GM12878 (cell line): ENCODE results near the gene EPHA8. TPM values are rescaled to one million over a fixed set of nuclear protein-coding genes. Genes with fewer than 3 reads are reported as not detected.

Experiments
- ATAC-seq: fragments of 200-7000 bp; cut with Tn5 transposase; 3 replicates; pipeline ENCODE4 v1.9.1; 2020; ENCODE audit warnings: mild to moderate bottlenecking, moderate library complexity
- BruUV-seq: library from RNA; stranded (reverse); fragments of 400-500 nt; replicated peaks from 2 replicates; lab custom pipeline; 2021; lab: Mats Ljungman, UMichigan
- CTCF ChIA-PET: fragments of 300-600 bp; sonication (Branson Sonifier 250); formaldehyde crosslinking; extraction: SDS; loops from one replicate; lab custom pipeline; 2021; ENCODE audit warnings: inconsistent platforms; lab: Yijun Ruan, JAX
- POLR2A ChIA-PET: fragments of 350-600 bp; formaldehyde crosslinking; extraction: SDS; loops from one replicate; lab custom pipeline; 2021; ENCODE audit warnings: inconsistent platforms; lab: Charles Lee
- RAD21 ChIA-PET: fragments of 300-600 bp; sonication (Branson Sonifier 250); formaldehyde crosslinking; loops from one replicate; lab custom pipeline; 2023; ENCODE audit warnings: antibody characterized with exemption; ENCODE audit not compliant: unreplicated experiment; lab: Charles Lee
- SMC1A ChIA-PET: fragments of 300-600 bp; sonication (Branson Sonifier 250); formaldehyde crosslinking; loops from one replicate; lab custom pipeline; 2023; ENCODE audit not compliant: unreplicated experiment, uncharacterized antibody; lab: Charles Lee
- DNase-seq: peaks from one replicate; pipeline ENCODE4 v3.0.0-alpha.2; 2011; ENCODE audit warnings: low read depth, low spot score
- FAIRE-seq: peaks from 3 replicates; lab custom pipeline; 2011; peaks lifted over from hg19 to GRCh38; lab: Jason Lieb, UNC
- H2AFZ ChIP-seq: 2 replicates; pipeline ENCODE4 v1.6.0; 2011; ENCODE audit warnings: low read depth, low read length, control low read depth; ENCODE audit not compliant: control insufficient read depth
- H3K27ac ChIP-seq: 2 replicates; pipeline ENCODE4 v1.5.1; 2011; ENCODE audit warnings: control low read depth; ENCODE audit not compliant: control insufficient read depth, insufficient read depth
- H3K27me3 ChIP-seq, 2 experiments: replicated peaks in 1 of 2; 2 replicates each; pipeline versions ENCODE4 v1.6.0 to v1.6.1; 2011; ENCODE audit warnings: low read length in 1 of 2; ENCODE audit not compliant: control insufficient read depth in 2 of 2, insufficient read depth in 2 of 2
- H3K36me3 ChIP-seq, 2 experiments: 2 replicates each; pipeline ENCODE4 v1.5.1; 2011; ENCODE audit warnings: low read length in 1 of 2; ENCODE audit not compliant: control insufficient read depth in 2 of 2, insufficient read depth in 2 of 2
- H3K4me1 ChIP-seq: 2 replicates; pipeline ENCODE4 v1.6.1; 2011; ENCODE audit warnings: mild to moderate bottlenecking, low read length, moderate library complexity, mixed read lengths; ENCODE audit not compliant: control insufficient read depth, insufficient read depth
- H3K4me2 ChIP-seq: 2 replicates; pipeline ENCODE4 v1.6.0; 2011; ENCODE audit warnings: control low read depth; ENCODE audit not compliant: control insufficient read depth, insufficient read depth
- H3K4me3 ChIP-seq: fragments of 200-600 bp; sonication (generic); 2 replicates; pipeline ENCODE4 v1.5.1; 2016
- H3K79me2 ChIP-seq: 2 replicates; pipeline ENCODE4 v1.6.0; 2011; ENCODE audit warnings: low read length; ENCODE audit not compliant: control insufficient read depth, insufficient read depth
- H3K9ac ChIP-seq: 2 replicates; pipeline ENCODE4 v1.8.0; 2011; ENCODE audit warnings: low read length, control low read depth, mixed read lengths; ENCODE audit not compliant: control insufficient read depth, insufficient read depth
- H3K9me3 ChIP-seq: replicated peaks from 3 replicates; pipeline ENCODE4 v1.5.1; 2011; ENCODE audit warnings: mild to moderate bottlenecking, low read length; ENCODE audit not compliant: control insufficient read depth, insufficient read depth
- H4K20me1 ChIP-seq: 2 replicates; pipeline ENCODE4 v1.6.0; 2011; ENCODE audit not compliant: control insufficient read depth, insufficient read depth
- CREB1 ChIP-seq: IDR thresholded peaks from 2 replicates; pipeline ENCODE4 v1.6.1; 2012; ENCODE audit warnings: low read depth, mild to moderate bottlenecking, inconsistent platforms
- ESRRA ChIP-seq: IDR thresholded peaks from 2 replicates; pipeline ENCODE4 v1.6.1; 2012; ENCODE audit warnings: mild to moderate bottlenecking, low read length, improper control_type of control experiment
- ETV6 ChIP-seq, 2 experiments: fragments of 450-650 bp in 1 of 2; IDR thresholded peaks in 1 of 2; conservative IDR thresholded peaks in 1 of 2; 2 replicates each; pipeline ENCODE4 v1.6.1; 2014; ENCODE audit warnings: antibody characterized with exemption in 1 of 2, borderline replicate concordance in 1 of 2, low read depth in 1 of 2, mild to moderate bottlenecking in 1 of 2, moderate library complexity in 1 of 2
- MTA3 ChIP-seq: IDR thresholded peaks from 2 replicates; pipeline ENCODE4 v1.6.1; 2012; ENCODE audit warnings: low read length, inconsistent platforms, borderline replicate concordance
- STAT3 ChIP-seq: IDR thresholded peaks from 2 replicates; pipeline ENCODE4 v1.6.1; 2011; ENCODE audit warnings: low read depth, low read length, improper control_type of control experiment
- SUZ12 ChIP-seq: fragments of 200-600 bp; sonication (generic); IDR thresholded peaks from one replicate; pipeline ENCODE4 v1.6.1; 2018; ENCODE audit warnings: antibody characterized with exemption, mild to moderate bottlenecking; ENCODE audit not compliant: unreplicated experiment
- ZNF24 ChIP-seq: fragments of 450-650 bp; IDR thresholded peaks from 2 replicates; pipeline ENCODE4 v1.6.1; 2017; ENCODE audit warnings: antibody characterized with exemption, mild to moderate bottlenecking
- ZNF274 ChIP-seq: IDR thresholded peaks from one replicate; pipeline ENCODE4 v1.8.0; 2011; ENCODE audit not compliant: insufficient read length, insufficient read depth
- WGBS: methylation state at CpG from one replicate; pipeline ENCODE4 v1.1.6; 2016; ENCODE audit warnings: low lambda C conversion rate; ENCODE audit not compliant: insufficient replicate concordance, insufficient coverage; ENCODE audit errors: missing lambda C conversion rate; 5-methylcytosine and 5-hydroxymethylcytosine counted together
- in situ Hi-C: fragments of 300-500 bp; cut with MboI; formaldehyde crosslinking; loops from 9 replicates; pipeline ENCODE4 v1.14.3; 2018; ENCODE audit warnings: mixed read lengths
- intact Hi-C: fragments of 100-400 bp; cut with micrococcal nuclease; formaldehyde crosslinking; loops from one replicate; pipeline ENCODE4 v1.14.2; 2022; ENCODE audit not compliant: unreplicated experiment
- polyA plus RNA-seq, 11 experiments: library from polyadenylated mRNA; depleted of rRNA in 4 of 11; unstranded in 6 of 11; stranded (reverse) in 5 of 11; fragments of >200 nt; fragmentation: Nextera tagmentation in 4 of 11; fragmentation: Illumina TruSeq in 1 of 11; extraction: Ambion mirVana in 4 of 11; extraction: Trizol in 1 of 11; gene quantifications; 1 replicate in 1 of 11; 2 replicates in 10 of 11; pipeline versions ENCODE4 v1.2.1 to v1.2.3, GENCODE V29; 2011 to 2016; ENCODE audit warnings: inconsistent platforms in 2 of 11, missing spikeins in 2 of 11, low read depth in 1 of 11
- total RNA-seq, 4 experiments: library from RNA; depleted of rRNA in 3 of 4; stranded (reverse); fragments of >200 nt in 3 of 4; fragmentation: Illumina TruSeq in 1 of 4; extraction: Trizol in 1 of 4; gene quantifications; 2 replicates each; pipeline versions ENCODE4 v1.2.1 to v1.2.3, GENCODE V29; 2013 to 2021
- TF ChIP-seq, protein P1 (sequence below): fragments of 450-650 bp; formaldehyde crosslinking; IDR thresholded peaks from 2 replicates; pipeline ENCODE4 v1.4.0; 2022; ENCODE audit warnings: mild to moderate bottlenecking, moderate library complexity
- TF ChIP-seq, protein P2 (sequence below): fragments of 450-650 bp; IDR thresholded peaks from 2 replicates; pipeline ENCODE4 v1.6.1; 2016; ENCODE audit warnings: mild to moderate bottlenecking
- TF ChIP-seq, protein P3 (sequence below): fragments of 450-650 bp; IDR thresholded peaks from 2 replicates; pipeline ENCODE4 v1.6.1; 2017; ENCODE audit warnings: mild to moderate bottlenecking
- TF ChIP-seq, protein P4 (sequence below): fragments of 450-650 bp; formaldehyde crosslinking; IDR thresholded peaks from 2 replicates; pipeline ENCODE4 v1.4.0; 2020; ENCODE audit warnings: mild to moderate bottlenecking, moderate library complexity

EPHA8 gene
- total and polyA plus RNA-seq, 10 of the 15 experiments (the other 5 are each of a cell fraction or from before 2014, with no cell fraction given): not detected

DNA sequence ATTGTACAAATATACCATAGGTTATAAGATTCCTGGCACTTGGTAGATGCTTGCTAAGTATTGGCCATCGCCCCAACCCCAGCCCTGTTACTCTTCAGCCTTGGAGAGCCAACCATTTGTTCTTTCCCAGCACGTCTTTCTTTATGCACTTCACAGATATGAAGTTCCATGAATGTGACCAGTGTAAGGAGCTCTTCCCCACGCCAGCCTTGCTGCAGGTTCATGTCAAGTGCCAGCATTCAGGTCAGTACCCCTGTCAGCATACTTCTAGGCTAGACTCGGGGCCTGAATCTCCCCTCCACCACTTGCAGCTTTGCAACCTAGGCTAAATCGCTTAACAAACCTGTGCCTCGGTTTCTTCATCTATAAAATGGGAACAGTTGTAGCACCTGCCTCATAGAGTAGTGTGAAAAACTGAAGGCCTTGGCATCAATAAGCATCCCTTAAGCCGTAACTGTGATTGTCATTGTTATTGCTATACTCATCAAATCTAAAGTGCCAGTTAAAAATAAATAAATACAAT is 41.0 kb upstream of the EPHA8 start (continued):
- TF ChIP-seq, protein P1, sequence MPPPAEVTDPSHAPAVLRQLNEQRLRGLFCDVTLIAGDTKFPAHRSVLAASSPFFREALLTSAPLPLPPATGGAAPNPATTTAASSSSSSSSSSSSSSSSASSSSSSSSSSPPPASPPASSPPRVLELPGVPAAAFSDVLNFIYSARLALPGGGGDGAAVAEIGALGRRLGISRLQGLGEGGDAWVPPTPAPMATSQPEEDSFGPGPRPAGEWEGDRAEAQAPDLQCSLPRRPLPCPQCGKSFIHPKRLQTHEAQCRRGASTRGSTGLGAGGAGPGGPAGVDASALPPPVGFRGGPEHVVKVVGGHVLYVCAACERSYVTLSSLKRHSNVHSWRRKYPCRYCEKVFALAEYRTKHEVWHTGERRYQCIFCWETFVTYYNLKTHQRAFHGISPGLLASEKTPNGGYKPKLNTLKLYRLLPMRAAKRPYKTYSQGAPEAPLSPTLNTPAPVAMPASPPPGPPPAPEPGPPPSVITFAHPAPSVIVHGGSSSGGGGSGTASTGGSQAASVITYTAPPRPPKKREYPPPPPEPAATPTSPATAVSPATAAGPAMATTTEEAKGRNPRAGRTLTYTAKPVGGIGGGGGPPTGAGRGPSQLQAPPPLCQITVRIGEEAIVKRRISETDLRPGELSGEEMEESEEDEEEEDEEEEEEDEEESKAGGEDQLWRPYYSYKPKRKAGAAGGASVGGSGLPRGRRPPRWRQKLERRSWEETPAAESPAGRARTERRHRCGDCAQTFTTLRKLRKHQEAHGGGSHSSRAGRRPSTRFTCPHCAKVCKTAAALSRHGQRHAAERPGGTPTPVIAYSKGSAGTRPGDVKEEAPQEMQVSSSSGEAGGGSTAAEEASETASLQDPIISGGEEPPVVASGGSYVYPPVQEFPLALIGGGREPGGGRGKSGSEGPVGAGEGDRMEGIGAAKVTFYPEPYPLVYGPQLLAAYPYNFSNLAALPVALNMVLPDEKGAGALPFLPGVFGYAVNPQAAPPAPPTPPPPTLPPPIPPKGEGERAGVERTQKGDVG (CRISPR knock-in tag): no peak
- TF ChIP-seq ETV6 (conservative IDR thresholded peaks at IDR 0.05 in 1 of 2, IDR thresholded peaks at IDR 0.05 in 1 of 2; ENCODE audit: borderline replicate concordance in 1 of 2, low read depth in 1 of 2): no peak
- no peak for TF ChIP-seq ZNF24

DNA sequence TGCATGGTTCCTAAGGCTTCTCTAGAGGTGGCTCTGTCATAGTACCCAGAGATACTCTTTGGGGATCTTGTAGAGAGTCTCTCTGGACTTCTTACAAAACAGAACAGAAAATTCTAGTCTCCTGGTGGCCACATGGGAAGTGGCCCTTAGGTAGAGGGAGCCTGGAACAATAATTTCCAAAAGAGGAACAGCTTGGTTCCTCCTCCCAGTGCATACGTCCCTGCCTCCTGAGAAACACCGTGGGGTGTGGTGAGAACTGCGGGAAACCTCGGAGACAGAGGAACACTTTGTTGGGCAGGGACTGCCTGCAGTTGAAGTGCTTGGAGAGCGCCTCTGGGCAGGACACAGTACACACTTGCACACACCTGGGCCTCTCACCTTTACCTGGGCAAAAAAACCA is 38.8 kb upstream of the EPHA8 start:
- in situ Hi-C loops (no loop called here), intact Hi-C loops (no loop called here)
- Histone ChIP-seq H3K27me3 (no peaks in the 10 kb centered on the region), H3K9me3 (no peaks in the 10 kb centered on the region), H3K36me3 (peaks cover 12 to 17% of the 10 kb centered on the region in 2 experiments; a peak in 3 of 4 replicates), H3K79me2 (no peaks in the 10 kb centered on the region), H3K9ac (no peak overlapping the region), H3K4me1 (no peaks in the 10 kb centered on the region), H3K27ac (no peak overlapping the region), H4K20me1 (no peaks in the 10 kb centered on the region), H3K4me2 (no peak overlapping the region), H3K4me3 (no peak overlapping the region), H2AFZ (no peak overlapping the region)
- no peak for DNase-seq
- no TSS peak for BruUV-seq
- RAD21 ChIA-PET: no interaction called here
- FAIRE-seq: no peak
- SMC1A ChIA-PET: no interaction called here
- POLR2A ChIA-PET: no interaction called here
- 94% methylated on average over 5 of the region's 5 CpGs for WGBS
- ATAC-seq: no peak
- CTCF ChIA-PET: no interaction called here
- TF ChIP-seq CREB1 (no peak), ESRRA (no peak), STAT3 (no peak), MTA3 (no peak), SUZ12 (no peak), ZNF274 (no peak)
- TF ChIP-seq, protein P2, sequence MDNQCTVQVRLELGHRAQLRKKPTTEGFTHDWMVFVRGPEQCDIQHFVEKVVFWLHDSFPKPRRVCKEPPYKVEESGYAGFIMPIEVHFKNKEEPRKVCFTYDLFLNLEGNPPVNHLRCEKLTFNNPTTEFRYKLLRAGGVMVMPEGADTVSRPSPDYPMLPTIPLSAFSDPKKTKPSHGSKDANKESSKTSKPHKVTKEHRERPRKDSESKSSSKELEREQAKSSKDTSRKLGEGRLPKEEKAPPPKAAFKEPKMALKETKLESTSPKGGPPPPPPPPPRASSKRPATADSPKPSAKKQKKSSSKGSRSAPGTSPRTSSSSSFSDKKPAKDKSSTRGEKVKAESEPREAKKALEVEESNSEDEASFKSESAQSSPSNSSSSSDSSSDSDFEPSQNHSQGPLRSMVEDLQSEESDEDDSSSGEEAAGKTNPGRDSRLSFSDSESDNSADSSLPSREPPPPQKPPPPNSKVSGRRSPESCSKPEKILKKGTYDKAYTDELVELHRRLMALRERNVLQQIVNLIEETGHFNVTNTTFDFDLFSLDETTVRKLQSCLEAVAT: no peak
- TF ChIP-seq, protein P3, sequence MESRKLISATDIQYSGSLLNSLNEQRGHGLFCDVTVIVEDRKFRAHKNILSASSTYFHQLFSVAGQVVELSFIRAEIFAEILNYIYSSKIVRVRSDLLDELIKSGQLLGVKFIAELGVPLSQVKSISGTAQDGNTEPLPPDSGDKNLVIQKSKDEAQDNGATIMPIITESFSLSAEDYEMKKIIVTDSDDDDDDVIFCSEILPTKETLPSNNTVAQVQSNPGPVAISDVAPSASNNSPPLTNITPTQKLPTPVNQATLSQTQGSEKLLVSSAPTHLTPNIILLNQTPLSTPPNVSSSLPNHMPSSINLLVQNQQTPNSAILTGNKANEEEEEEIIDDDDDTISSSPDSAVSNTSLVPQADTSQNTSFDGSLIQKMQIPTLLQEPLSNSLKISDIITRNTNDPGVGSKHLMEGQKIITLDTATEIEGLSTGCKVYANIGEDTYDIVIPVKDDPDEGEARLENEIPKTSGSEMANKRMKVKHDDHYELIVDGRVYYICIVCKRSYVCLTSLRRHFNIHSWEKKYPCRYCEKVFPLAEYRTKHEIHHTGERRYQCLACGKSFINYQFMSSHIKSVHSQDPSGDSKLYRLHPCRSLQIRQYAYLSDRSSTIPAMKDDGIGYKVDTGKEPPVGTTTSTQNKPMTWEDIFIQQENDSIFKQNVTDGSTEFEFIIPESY: no peak
- TF ChIP-seq, protein P4, sequence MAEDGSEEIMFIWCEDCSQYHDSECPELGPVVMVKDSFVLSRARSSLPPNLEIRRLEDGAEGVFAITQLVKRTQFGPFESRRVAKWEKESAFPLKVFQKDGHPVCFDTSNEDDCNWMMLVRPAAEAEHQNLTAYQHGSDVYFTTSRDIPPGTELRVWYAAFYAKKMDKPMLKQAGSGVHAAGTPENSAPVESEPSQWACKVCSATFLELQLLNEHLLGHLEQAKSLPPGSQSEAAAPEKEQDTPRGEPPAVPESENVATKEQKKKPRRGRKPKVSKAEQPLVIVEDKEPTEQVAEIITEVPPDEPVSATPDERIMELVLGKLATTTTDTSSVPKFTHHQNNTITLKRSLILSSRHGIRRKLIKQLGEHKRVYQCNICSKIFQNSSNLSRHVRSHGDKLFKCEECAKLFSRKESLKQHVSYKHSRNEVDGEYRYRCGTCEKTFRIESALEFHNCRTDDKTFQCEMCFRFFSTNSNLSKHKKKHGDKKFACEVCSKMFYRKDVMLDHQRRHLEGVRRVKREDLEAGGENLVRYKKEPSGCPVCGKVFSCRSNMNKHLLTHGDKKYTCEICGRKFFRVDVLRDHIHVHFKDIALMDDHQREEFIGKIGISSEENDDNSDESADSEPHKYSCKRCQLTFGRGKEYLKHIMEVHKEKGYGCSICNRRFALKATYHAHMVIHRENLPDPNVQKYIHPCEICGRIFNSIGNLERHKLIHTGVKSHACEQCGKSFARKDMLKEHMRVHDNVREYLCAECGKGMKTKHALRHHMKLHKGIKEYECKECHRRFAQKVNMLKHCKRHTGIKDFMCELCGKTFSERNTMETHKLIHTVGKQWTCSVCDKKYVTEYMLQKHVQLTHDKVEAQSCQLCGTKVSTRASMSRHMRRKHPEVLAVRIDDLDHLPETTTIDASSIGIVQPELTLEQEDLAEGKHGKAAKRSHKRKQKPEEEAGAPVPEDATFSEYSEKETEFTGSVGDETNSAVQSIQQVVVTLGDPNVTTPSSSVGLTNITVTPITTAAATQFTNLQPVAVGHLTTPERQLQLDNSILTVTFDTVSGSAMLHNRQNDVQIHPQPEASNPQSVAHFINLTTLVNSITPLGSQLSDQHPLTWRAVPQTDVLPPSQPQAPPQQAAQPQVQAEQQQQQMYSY: no peak
